Germinal center (tissue), 1 donor: ENCODE results near the gene HLA-DMB.
A peak's percentile ranks its signal among the peaks of the same experiment; 100 is the strongest.
"Not testable (repeated sequence)": the region's sequence is repeated elsewhere in the genome, so short reads cannot be mapped to it uniquely, and the experiment has no call there.

ENCODE experiments used
- DNase-seq: peaks from one replicate; pipeline ENCODE4 v3.0.0; 2012; ENCODE audit warnings: mixed read lengths, low spot score

The HLA-DMB gene

DNA sequence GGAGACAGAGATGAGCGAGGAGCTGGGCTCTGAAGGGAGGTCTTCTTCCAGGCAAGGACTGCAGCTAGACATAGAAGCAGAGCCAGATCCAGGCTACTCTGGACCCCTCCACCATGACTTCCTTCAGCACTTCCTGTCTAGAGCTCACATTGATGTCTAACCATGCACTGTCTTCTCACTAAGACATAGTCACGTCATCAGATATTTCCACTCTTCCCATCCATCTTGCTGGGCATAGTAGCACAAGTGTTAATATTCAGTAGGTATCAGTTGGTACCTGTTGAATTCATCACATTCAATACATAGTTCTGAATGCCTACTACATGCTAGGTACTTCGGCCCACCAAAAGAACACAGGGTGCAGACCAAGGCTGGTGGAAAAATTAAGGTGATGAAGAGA lies 9.2 kb upstream of the HLA-DMB start:
- DNase-seq, result no peak

DNA sequence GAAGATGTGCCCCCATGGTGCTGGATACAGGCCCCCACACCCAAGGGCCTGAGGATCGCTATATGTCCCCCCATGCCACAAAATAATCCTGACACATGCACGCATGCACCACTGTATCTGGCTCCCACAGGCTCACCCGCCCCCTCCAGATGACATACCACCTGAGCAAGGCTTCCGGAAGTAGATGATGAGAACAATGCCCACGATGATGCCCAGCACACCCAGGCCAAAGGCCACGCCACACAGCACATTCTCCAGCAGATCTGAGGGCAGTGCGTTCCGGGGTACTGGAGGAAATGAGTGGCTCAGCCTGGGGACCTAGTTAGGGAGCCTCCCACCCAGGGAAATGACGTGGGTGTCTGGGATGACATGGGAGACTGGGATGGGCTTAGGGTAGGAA lies 8.3 kb upstream of the HLA-DMB start:
- no peak for DNase-seq

DNA sequence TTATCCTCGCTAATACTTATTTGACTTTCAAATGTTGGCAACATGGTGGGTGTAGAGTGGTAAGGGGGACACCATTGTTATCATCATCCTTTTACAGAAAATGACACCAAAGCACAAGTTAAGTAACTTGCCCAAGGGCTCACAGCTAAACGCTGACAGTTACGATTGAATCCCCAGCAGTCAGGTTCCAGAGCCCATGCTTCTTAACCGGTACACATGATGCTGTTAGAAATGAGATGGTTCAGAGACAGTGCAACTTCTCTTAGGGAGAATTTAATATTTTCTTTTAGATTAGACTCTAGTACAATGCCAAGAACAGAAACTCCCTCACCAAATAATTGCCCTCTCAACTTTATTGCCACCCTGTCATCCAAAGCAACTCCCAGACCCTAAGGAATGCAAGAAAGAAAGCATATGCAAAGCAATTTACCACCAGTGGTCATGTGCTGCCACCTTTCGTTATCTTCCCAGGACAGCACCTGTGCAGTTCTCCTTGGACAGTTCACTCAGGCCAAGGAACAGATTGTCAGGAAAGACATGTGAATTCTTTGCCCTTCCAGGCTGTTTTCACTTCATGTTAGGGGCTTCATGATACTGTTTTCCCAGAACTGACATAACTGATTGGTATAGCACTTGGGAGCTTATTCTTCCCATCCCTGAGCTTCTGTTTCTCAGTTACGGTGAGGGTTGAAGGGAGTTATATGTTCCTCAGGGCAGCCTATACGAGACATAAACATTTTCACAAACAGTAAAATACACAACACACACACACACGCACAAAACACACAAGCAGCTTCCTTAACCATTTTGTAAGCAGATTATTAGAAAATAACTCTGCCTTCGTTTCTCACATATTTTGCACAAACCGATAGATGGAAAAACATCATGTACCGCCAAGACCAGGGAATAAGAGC lies 7.0 kb upstream of the HLA-DMB start:
- no peak for DNase-seq

DNA sequence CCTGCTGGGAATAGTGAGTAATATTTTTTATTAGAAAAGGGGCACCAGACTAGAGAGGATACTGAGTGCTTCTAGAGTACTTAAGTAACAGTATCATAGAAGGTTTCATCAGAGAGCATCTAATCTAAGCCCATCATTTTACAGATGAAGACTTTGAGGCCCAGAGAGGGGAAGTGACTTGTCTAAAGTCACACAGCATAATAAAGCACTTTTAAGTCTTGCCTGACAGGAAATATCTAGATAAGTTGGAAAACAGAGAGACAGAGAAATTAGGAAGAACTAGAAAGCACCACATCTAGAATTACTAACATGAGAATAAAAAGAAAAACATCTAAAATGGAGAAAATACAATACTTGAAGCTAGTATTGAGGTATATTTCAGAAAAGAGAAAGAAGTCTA lies 6.1 kb upstream of the HLA-DMB start:
- no peak for DNase-seq

DNA sequence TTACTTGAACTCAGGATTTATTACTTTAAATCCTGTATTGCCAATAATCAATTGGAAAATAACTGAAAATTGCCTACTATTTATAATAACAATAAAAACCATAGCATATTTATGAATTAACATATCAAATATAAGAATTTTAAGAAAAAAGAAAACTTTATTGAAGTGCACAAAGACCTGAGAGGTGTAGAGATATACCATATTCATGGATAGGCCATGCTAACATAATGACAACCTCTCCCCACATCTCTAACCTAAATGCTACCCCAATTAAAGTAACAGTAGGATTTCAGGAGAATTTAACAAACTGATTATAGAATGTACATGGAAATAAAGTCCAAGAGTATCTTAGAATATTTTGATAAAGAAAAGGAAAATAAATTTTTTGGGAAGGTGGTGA lies 5.1 kb upstream of the HLA-DMB start:
- no peak for DNase-seq

DNA sequence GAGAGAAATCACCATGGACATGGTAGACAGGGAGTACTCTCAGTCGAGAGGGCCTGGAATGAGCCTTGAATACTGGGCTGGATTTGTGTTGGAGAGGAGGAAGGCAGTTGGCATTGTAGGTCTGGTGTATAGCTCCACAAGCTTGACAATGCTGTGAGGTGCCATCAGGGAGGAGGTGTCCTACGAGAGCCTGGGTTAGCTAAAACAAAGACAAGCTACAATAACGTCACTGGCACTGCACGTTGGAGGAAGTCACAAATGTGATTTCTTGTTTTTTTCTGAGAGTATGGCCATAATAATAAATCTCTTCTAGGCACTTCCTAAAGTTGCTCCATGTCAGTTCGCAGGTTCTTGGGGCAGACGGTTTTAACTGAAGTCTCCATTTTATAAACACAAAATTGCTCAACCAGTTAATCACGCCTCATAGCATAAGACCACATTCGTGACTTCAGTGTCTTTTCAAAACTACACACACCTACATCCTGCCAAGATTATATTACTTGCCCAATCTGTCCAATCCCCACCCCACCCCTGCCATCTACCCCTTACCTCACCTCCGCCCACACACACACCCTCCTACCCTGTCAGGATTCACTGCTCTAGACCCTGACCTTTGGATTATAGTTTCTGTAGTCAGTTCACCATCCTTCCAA lies 4.4 kb upstream of the HLA-DMB start:
- DNase-seq, result peak; percentile 64

DNA sequence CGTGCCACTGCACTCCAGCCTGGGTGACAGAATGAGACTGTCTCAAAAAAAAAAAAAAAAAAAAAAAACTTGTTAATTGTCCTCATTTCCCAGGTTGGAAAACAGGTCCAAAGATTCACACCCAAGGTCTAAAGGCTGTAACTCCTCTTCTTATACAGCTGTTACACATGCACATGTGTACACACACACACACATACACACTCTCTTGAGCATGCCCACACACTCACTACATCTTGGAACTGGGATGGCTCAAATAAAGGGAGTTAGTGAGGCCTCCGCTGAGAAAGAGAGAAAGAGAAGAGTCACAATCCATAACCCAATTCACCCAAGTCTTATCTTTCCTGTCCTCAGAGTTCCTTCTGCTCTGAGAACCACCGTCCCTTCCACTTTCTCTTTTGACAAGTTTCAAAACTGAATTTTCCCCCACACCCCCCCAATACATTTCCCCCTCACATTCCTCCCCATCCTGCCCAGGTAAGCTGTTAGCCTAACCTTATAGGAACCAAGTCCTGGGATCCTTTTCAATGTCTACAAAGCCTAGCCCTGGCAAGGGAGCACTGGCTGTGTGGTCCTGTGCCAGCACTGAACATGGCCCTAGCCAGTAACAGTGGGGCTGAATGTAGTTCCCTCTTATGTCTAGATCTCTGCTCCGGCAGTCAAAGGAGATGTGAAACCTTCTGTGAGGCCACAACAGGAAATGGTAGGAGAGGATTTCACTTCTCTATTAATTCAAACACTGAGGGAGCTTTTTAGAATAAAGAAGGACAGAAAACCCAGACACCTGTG lies 3.2 kb upstream of the HLA-DMB start:
- peak; percentile 77 for DNase-seq

DNA sequence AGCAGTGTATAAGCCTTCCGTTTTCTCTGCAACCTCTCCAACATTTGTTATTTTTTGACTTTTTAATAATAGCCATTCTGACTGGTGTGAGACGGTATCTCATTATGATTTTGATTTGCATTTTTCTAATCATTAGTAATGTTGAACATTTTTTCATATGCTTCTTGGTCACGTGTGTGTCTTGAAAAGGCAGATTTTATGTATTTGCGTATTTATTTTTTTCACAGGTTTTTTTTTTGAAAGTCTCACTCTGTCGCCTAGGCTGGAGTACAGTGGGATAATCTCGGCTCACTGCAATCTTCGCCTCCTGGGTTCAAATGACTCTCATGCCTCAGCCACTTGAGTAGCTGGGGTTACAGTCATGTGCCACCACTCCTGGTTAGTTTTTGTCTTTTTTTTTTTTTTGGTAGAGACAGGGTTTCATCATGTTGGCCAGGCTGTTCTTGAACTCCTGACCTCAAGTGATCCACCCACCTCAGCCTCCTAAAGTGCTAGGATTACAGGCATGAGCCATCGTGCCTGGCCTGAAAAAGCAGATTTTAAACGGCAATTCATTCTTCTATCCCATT lies 1.8 kb upstream of the HLA-DMB start:
- not testable (repeated sequence) for DNase-seq

DNA sequence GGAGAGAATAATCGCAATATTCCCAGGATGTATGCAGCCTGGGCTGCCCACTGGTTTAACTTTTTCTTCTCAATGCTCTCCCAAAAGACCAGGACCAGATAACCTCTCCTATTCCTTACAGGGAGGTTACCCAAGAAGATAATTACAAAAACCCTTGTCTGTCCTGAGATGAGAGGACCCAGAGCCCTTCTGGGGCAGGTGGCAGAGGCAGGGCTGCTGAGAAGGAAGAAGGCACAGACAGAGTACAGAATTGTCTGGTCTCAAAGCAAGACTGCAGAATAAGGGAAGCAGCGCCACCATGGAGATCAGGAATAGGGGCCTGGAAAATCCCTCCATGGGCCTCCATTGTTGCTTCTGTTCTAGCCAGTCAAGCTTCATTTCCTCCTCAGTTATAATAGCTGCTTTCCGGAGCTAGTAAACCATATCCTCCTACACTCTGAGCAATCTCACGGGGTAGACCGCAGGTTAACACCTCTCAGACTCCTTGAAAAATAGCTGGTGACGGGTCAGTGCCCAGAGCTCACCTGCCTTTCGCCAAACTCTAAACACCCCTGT lies 463 bp upstream of the HLA-DMB start:
- DNase-seq, result peak; percentile 64

DNA sequence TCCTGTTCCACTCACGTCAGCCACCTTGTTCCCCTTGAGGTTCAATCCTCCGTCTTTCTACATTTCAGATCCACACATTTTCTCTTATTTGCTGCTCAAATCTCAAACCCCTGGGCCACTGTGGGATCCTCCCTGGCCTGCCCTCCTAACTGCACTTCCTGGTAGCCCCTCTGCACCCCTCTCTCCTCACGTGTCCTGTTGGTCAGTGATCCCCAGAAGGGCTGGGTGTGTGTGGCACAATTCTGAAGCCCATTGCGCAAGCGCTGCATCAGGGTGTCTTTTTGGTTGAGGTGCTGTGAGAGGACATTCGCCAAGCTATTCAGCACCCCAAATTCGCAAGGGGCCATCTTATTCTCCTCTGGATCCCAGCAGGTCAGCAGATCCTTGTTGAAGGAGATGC lies 2.3 kb downstream of the HLA-DMB start:
- no peak for DNase-seq

DNA sequence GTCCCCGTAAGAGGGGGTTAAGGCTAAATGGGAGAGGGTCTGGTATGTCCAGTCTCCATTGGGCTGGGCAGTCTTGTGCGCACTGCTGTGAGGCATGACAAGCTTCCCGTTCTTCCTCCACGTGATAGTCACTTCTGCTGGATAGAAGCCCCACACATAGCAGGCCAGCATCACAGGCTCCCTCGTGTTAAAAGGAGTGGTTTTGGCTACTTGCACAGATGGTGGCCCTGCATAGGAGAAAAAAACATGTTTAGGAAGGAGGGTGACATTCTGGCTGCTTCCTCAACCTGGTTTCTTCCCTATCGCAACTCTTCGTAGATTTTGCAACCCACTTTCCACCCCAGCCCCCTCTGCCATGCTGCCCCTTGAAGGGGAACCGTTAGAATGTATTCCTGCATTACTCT lies 3.6 kb downstream of the HLA-DMB start:
- no peak for DNase-seq

DNA sequence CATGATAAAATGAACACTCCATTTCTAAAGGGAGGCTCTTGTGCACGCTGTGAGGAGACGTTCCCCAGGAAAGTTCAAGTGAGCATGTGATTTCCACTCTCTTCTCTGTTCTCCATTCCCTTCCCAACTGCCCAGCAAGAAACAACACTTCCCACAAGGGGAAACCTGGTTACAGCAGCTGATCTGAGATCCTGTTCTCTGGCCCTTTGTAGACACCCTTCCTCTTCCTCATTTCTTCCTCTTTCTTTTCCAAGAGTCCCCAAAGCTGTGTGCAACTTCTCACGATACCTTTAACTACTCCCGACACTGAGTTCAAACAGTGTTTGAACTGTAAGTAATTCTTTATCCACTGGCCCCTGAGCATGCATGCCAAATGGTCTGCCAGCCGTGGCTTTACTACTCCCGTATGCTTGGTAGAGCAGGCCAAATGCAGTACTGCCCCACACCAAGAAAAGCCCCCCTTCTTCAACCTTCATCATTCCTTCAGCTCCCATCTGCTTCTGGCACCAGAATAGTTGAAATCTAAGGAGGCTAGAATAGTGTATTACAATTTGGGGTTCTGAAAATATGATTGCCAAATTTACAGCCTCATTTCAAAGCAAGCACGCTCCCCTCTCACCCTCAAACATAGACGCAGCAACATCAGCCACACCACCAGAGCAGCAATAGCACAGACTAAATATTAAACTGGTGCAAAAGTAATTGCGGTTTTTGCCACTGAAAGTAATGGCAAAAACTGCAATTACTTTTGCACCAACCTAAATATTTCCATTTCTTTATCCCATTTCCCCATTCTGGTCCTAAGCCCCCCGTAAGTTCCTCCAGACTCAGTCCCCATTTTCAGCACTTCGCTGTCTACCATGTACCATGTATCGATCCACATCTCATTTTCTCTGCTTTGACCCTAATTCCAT lies 4.3 kb downstream of the HLA-DMB start:
- DNase-seq, result no peak

DNA sequence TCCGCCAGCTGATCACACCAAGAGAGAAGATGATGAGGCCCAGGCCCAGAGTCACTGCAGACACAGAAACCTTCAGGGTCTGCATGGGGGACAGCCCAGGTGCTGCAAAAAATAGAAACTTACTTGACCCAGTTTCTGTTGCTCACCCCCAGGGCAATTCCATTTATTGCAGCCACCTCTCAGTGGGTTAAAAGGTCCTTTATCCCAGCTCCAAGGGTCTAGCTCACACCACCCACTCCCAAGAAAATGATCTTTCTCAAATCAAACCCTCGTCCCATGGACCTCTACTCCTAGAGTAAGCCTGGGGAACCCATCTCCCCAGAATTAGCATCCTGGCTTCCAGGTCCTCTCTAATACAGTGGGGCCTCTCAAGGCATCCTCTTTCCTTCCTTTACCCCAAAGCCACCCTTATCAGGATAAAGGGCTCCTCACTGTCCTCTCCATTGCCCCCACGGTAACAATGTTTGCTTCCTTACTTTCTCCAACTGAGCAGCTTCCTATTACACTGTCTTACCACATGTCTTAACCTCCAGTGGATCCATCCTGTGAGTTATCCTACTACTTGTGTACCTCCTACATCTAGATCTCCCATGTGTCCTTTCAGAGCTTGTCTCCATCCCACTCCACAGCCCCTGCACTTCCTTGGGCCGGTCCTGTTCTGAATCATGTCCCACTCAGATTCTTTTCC lies 5.1 kb downstream of the HLA-DMB start:
- no peak for DNase-seq

DNA sequence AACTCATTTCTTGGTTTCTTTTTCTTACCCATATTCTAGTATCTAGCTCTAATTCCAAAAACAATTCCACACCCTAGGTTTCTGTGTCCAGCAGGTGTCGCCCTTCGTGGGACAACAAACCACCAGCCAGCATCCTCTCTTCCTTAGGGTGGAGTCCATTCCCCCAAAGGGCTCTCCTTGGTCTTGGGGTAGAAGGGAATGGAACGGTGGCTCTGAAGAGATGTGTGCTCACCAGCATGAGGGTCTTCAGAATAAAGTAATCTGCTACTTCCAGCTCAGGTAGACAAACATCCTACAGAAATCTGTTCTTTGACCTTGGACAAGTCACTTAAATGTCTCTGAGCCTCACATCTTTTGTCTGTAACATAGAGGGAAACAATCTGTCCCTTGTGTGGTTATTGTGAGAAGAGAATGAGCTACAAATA lies 7.2 kb downstream of the HLA-DMB start:
- DNase-seq, result peak; percentile 69

DNA sequence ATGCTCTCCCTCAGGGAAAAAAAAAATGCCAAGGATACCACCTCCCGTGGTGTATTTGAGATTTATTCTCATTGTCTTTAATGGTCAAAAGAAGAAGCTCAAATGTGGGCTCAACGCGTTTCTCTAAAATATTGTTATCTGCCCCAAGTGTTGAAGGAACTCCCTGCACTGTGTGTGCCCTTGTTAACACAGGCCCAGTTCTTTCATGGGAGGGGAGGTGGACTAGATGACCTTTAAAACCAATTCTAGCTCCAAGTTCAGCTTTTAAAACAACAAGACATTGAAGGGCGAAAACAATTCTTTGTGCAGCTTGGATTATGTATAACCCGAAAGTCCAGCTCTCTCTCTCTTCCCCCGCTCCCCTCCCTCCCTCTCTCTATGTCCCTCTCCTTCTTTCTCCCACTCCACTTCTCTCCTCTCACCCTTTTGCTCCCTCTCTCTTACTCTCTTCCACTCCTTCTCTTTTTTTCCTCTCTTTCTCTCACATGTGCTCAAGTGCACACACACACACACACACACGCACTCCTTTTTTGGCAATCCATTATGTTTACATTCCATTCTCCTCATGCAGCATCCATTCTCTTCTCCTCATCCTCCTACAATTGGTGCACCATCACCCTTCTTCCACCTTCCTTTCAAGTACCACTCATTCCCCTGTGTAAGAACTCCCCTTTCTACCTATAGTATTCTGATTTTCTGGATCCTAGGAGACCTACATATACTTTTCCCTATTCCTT lies 8.5 kb downstream of the HLA-DMB start:
- no peak for DNase-seq

DNA sequence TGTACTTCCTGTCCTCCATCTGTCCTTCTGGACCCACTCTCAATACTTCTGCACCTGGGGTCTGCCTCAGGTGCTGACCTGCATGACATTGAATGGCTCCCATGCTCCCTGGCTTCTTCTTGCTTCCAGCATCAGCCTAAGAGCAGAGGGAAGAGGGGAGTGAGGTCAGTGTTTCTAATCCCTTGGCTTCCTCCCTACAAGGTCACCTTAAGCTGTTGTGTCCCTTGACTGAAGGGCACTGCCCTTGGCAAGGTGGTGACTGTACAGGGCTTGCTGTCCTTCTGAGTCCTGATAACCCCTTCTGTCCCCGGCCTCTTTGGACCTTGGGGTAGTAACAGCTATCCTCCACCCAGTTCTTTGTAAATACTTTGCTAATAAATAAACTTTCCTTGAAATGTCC lies 9.6 kb downstream of the HLA-DMB start:
- no peak for DNase-seq

DNA sequence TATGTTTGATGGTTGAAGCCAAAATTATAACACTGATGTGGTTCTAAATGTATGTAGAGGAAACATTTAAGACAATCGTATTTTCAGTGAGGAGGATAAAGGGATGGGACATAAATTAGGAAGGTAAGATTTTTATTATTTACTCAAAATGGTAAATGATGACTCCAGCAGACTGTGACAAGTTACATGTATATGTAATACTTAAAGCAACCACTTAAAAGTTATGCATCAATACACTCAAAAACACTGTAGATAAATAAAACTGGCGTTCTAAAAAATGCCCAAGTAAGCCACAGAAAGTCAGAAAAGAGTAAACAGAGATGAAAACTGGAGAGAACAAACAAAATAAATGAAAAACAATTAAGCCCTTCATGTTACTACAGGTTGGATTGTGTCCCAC lies 18.7 kb downstream of the HLA-DMB start:
- no peak for DNase-seq

DNA sequence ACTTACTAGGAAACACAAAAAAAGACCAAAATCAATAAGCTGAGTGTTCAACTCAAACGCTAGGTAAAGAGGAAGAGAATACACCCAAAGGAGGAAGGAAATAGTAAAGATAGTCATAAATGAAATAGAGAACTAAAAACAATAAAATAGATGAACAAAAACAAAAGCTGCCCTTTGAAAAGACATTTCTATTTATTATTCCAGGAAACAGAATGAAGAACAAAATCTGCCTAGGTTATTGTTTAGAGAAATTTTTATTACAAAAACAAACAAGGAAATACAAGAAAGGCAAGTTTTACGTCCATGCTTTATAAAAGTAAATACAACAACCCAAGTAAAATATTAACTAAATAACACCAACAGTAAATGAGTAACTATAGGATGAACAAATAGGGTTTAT lies 20.1 kb downstream of the HLA-DMB start:
- no peak for DNase-seq

DNA sequence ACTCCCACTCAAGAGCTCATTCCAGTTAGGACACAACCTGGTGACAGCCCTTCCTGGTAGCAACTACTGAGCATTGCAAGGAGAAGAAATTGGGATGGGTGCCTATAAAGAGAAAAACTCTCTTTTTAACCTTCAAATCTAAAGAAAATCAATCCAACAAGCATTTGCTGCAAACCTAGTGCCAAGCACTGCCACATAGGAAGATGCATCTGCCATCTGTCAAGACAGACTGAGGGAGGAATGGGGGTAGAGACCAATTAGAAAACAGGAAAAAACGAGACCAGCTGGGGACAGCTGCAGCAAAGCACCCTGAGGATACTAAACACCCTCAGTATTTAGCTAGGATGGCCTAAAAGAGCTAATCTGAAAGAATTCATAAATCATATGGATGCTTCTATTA lies 27.9 kb downstream of the HLA-DMB start:
- no peak for DNase-seq

DNA sequence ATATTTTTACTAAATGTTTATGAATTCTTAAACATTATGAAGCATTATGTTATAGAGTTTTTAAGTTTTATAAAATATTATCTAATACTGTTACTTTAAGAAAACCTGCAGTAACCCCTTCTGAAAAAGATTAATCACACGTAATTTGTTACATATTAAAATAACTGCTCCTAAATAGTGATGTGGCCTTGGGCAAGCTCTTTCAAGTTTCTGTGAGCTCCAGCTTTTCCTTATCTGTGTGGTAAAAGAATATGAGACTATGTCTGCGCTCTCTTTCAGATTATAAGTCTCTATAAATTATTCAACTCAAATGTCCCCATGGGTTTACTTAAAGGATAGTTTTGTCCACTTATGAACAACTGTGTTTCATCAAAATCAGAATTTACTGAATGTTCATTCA lies 31.9 kb downstream of the HLA-DMB start:
- no peak for DNase-seq
